NT2/D1 (cell line): ENCODE data around the gene OR2H1.

Experiments used
- DNase-seq: peaks from one replicate; pipeline ENCODE4 v3.0.0-alpha.2; 2011; ENCODE audit warnings: low read depth, low spot score
- H3K27me3 ChIP-seq: 2 replicates; pipeline ENCODE4 v1.6.0; 2011; ENCODE audit warnings: mild to moderate bottlenecking; ENCODE audit not compliant: insufficient read length, insufficient read depth
- H3K36me3 ChIP-seq: 2 replicates; pipeline ENCODE4 v1.6.1; 2011; ENCODE audit warnings: mild to moderate bottlenecking, low read length, mixed read lengths; ENCODE audit not compliant: insufficient read depth, insufficient read length
- H3K4me1 ChIP-seq: 2 replicates; pipeline ENCODE4 v1.5.1; 2011; ENCODE audit not compliant: insufficient read depth, insufficient read length
- H3K4me3 ChIP-seq: 2 replicates; pipeline ENCODE4 v1.5.1; 2011; ENCODE audit warnings: low read depth; ENCODE audit not compliant: insufficient read length
- H3K9ac ChIP-seq: 2 replicates; pipeline ENCODE4 v1.6.0; 2011; ENCODE audit warnings: low read depth; ENCODE audit not compliant: insufficient read length
- H3K9me3 ChIP-seq: 2 replicates; pipeline ENCODE4 v1.5.1; 2011; ENCODE audit warnings: mild to moderate bottlenecking, low read length; ENCODE audit not compliant: insufficient read depth
- SUZ12 ChIP-seq: IDR thresholded peaks from 2 replicates; pipeline ENCODE4 v1.6.1; 2011; ENCODE audit not compliant: insufficient read length, insufficient read depth; ENCODE audit errors: extremely low read depth
- YY1 ChIP-seq: IDR thresholded peaks from 2 replicates; pipeline ENCODE4 v1.6.1; 2011; ENCODE audit not compliant: insufficient read length, insufficient read depth
- ZNF274 ChIP-seq: IDR thresholded peaks from 2 replicates; pipeline ENCODE4 v1.6.1; 2011; ENCODE audit warnings: mild to moderate bottlenecking, low read depth, low read length

The OR2H1 gene

GRCh38 chr6:29490552-29490951 lies 33.6 kb downstream of the OR2H1 start:
- no peak overlapping the region for H3K9ac ChIP-seq
- H3K4me1 ChIP-seq, result no peaks in the 10 kb centered on the region
- TF ChIP-seq SUZ12, result no peak
- TF ChIP-seq ZNF274, result no peak
- no peak for TF ChIP-seq YY1

GRCh38 chr6:29491574-29491973 lies 34.6 kb downstream of the OR2H1 start:
- no peak for DNase-seq
- H3K9me3 ChIP-seq, result peaks cover 4% of the 10 kb centered on the region; the same call in 1 of the 2 replicates
- H3K27me3 ChIP-seq, result no peaks in the 10 kb centered on the region
- H3K9ac ChIP-seq, result no peak overlapping the region
- H3K36me3 ChIP-seq, result no peaks in the 10 kb centered on the region
- TF ChIP-seq ZNF274, result no peak
- no peak for TF ChIP-seq SUZ12
- no peak for TF ChIP-seq YY1
- H3K4me3 ChIP-seq, result no peak overlapping the region
- no peaks in the 10 kb centered on the region for H3K4me1 ChIP-seq

More at GRCh38 chr6:29490552-29490951, 33.6 kb downstream of the OR2H1 start:
- Histone ChIP-seq H3K27me3 (no peaks in the 10 kb centered on the region), H3K9me3 (peaks cover 4% of the 10 kb centered on the region; the same call in 1 of the 2 replicates), H3K36me3 (no peaks in the 10 kb centered on the region), H3K4me3 (no peak overlapping the region)
- no peak for DNase-seq

GRCh38 chr6:29493261-29493660 lies 36.3 kb downstream of the OR2H1 start:
- no peak for DNase-seq
- no peaks in the 10 kb centered on the region for H3K36me3 ChIP-seq
- H3K4me1 ChIP-seq, result no peaks in the 10 kb centered on the region
- TF ChIP-seq SUZ12 (no peak), YY1 (no peak), ZNF274 (no peak)
- H3K27me3 ChIP-seq, result no peaks in the 10 kb centered on the region
- H3K4me3 ChIP-seq, result no peak overlapping the region
- no peak overlapping the region for H3K9ac ChIP-seq
- H3K9me3 ChIP-seq, result peaks cover 4% of the 10 kb centered on the region; the same call in 1 of the 2 replicates

- TF ChIP-seq ZNF274, result no peak
- Histone ChIP-seq H3K4me3 (no peak overlapping the region), H3K4me1 (no peaks in the 10 kb centered on the region), H3K27me3 (no peaks in the 10 kb centered on the region), H3K9ac (no peak overlapping the region), H3K9me3 (peaks cover 4% of the 10 kb centered on the region; the same call in 1 of the 2 replicates), H3K36me3 (no peaks in the 10 kb centered on the region)
- DNase-seq, result no peak
Measured at GRCh38 chr6:29494131-29494530, 37.2 kb downstream of the OR2H1 start.

GRCh38 chr6:29495571-29495970 lies 38.6 kb downstream of the OR2H1 start:
- no peaks in the 10 kb centered on the region for H3K36me3 ChIP-seq

GRCh38 chr6:29496961-29497360 lies 40.0 kb downstream of the OR2H1 start:
- H3K4me1 ChIP-seq, result no peaks in the 10 kb centered on the region
- H3K27me3 ChIP-seq, result no peaks in the 10 kb centered on the region
- TF ChIP-seq ZNF274 (no peak), SUZ12 (no peak)
- H3K36me3 ChIP-seq, result no peaks in the 10 kb centered on the region
- H3K9me3 ChIP-seq, result no peaks in the 10 kb centered on the region
- DNase-seq, result no peak
- no peak overlapping the region for H3K4me3 ChIP-seq
- H3K9ac ChIP-seq, result no peak overlapping the region

More at GRCh38 chr6:29495571-29495970, 38.6 kb downstream of the OR2H1 start:
- H3K27me3 ChIP-seq, result no peaks in the 10 kb centered on the region
- H3K9ac ChIP-seq, result no peak overlapping the region
- no peak overlapping the region for H3K4me3 ChIP-seq
- DNase-seq, result no peak
- no peak for TF ChIP-seq YY1
- TF ChIP-seq ZNF274, result no peak
- TF ChIP-seq SUZ12, result no peak
- H3K4me1 ChIP-seq, result no peaks in the 10 kb centered on the region
- 0 out of 2 replicates have a peak, but pooled peaks cover 4% of the 10 kb centered on the region for H3K9me3 ChIP-seq

GRCh38 chr6:29499704-29500103 lies 42.7 kb downstream of the OR2H1 start:
- no peaks in the 10 kb centered on the region for H3K27me3 ChIP-seq
- TF ChIP-seq YY1 (no peak), SUZ12 (no peak), ZNF274 (no peak)
- H3K36me3 ChIP-seq, result no peaks in the 10 kb centered on the region

GRCh38 chr6:29500594-29500993 lies 43.6 kb downstream of the OR2H1 start:
- no peaks in the 10 kb centered on the region for H3K36me3 ChIP-seq
- no peak overlapping the region for H3K4me3 ChIP-seq
- H3K4me1 ChIP-seq, result no peaks in the 10 kb centered on the region
- H3K9ac ChIP-seq, result no peak overlapping the region
- TF ChIP-seq YY1 (no peak), ZNF274 (no peak), SUZ12 (no peak)
- no peaks in the 10 kb centered on the region for H3K9me3 ChIP-seq
- DNase-seq, result no peak
- no peaks in the 10 kb centered on the region for H3K27me3 ChIP-seq

More at GRCh38 chr6:29499704-29500103, 42.7 kb downstream of the OR2H1 start:
- H3K4me3 ChIP-seq, result no peak overlapping the region
- DNase-seq, result no peak
- H3K9me3 ChIP-seq, result no peaks in the 10 kb centered on the region
- no peaks in the 10 kb centered on the region for H3K4me1 ChIP-seq
- no peak overlapping the region for H3K9ac ChIP-seq
